Panc1 (cell line): ENCODE measurements around the gene CFP. TPM values are rescaled to one million over a fixed set of nuclear protein-coding genes. Genes with fewer than 3 reads are reported as not detected.

ENCODE experiments used
- ATAC-seq: fragments of 200-7000 bp; cut with Tn5 transposase; 2 replicates; pipeline ENCODE4 v1.9.1; 2020; ENCODE audit warnings: mild to moderate bottlenecking, moderate library complexity
- BruUV-seq: library from RNA; stranded (reverse); fragments of 400-500 nt; replicated peaks from 2 replicates; lab custom pipeline; 2021; lab: Mats Ljungman, UMichigan
- CTCF ChIA-PET: fragments of 300-600 bp; sonication (Branson Sonifier 250); formaldehyde crosslinking; loops from one replicate; lab custom pipeline; 2022; ENCODE audit warnings: antibody characterized with exemption; lab: Charles Lee
- POLR2A ChIA-PET: fragments of 300-600 bp; sonication (Branson Sonifier 250); formaldehyde crosslinking; loops from one replicate; lab custom pipeline; 2022; ENCODE audit warnings: antibody characterized with exemption; lab: Charles Lee
- DNase-seq: peaks from one replicate; pipeline ENCODE4 v3.0.0-alpha.2; 2010; ENCODE audit warnings: low read depth, low spot score
- H3K27ac ChIP-seq: 2 replicates; pipeline ENCODE4 v1.5.1; 2011; ENCODE audit warnings: mild to moderate bottlenecking, low read length, inconsistent platforms
- H3K27me3 ChIP-seq: fragments of 200-500 bp; sonication (Bioruptor generic); 2 replicates; pipeline ENCODE4 v1.6.0; 2014; ENCODE audit warnings: low read length, inconsistent platforms; ENCODE audit not compliant: control insufficient read depth, insufficient read depth
- H3K36me3 ChIP-seq: fragments of 200-500 bp; sonication (Bioruptor generic); 2 replicates; pipeline ENCODE4 v1.5.1; 2014; ENCODE audit warnings: inconsistent platforms, mild to moderate bottlenecking, low read length, moderate library complexity; ENCODE audit not compliant: control insufficient read depth, insufficient read depth
- H3K4me1 ChIP-seq: 2 replicates; pipeline ENCODE4 v1.5.1; 2011; ENCODE audit warnings: inconsistent platforms, mild to moderate bottlenecking, low read length, moderate library complexity; ENCODE audit not compliant: control insufficient read depth, insufficient read depth
- H3K4me3 ChIP-seq, 2 experiments: 2 replicates each; pipeline ENCODE4 v1.5.1; 2011 to 2012; ENCODE audit warnings: low read depth in 2 of 2, low read length in 2 of 2, mild to moderate bottlenecking in 2 of 2, inconsistent platforms in 1 of 2, moderate library complexity in 1 of 2
- H3K9me3 ChIP-seq: fragments of 200-500 bp; sonication (Bioruptor generic); 2 replicates; pipeline ENCODE4 v1.5.1; 2014; ENCODE audit warnings: low read depth, mild to moderate bottlenecking, inconsistent platforms, low read length, moderate library complexity; ENCODE audit not compliant: control insufficient read depth, insufficient read depth
- POLR2AphosphoS5 ChIP-seq: IDR thresholded peaks from 2 replicates; pipeline ENCODE4 v1.6.1; 2012; ENCODE audit warnings: mild to moderate bottlenecking, low read depth, low read length, moderate library complexity
- SIN3A ChIP-seq: IDR thresholded peaks from 2 replicates; pipeline ENCODE4 v1.6.1; 2012; ENCODE audit warnings: low read depth, mild to moderate bottlenecking, low read length, moderate library complexity, borderline replicate concordance; ENCODE audit not compliant: insufficient read depth
- TCF7L2 ChIP-seq: IDR thresholded peaks from 2 replicates; pipeline ENCODE4 v1.6.1; 2011; ENCODE audit warnings: mild to moderate bottlenecking, low read depth, low read length, inconsistent platforms
- in situ Hi-C: cut with HindIII; loops from 2 replicates; pipeline ENCODE4 v1.10.0; 2016; ENCODE audit warnings: low sequenced_read_pairs, low pct_unique_long_range_greater_than_20kb
- intact Hi-C: fragments of 100-400 bp; cut with micrococcal nuclease; formaldehyde crosslinking; loops from one replicate; pipeline ENCODE4 v1.10.0; 2022; ENCODE audit not compliant: unreplicated experiment
- total RNA-seq: library from RNA; stranded (reverse); gene quantifications from one replicate; pipeline ENCODE4 v1.2.1, GENCODE V29; 2021; ENCODE audit not compliant: unreplicated experiment
- TF ChIP-seq, protein P1 (sequence below): fragments of 450-650 bp; IDR thresholded peaks from 2 replicates; pipeline ENCODE4 v1.5.1; 2017; ENCODE audit warnings: mild to moderate bottlenecking
- TF ChIP-seq, protein P2 (sequence below), 2 experiments: IDR thresholded peaks; 2 replicates each; pipeline ENCODE4 v1.6.1; 2011 to 2012; ENCODE audit warnings: low read depth in 2 of 2, control low read depth in 1 of 2, low read length in 1 of 2, mild to moderate bottlenecking in 1 of 2, moderate library complexity in 1 of 2; ENCODE audit not compliant: insufficient read depth in 1 of 2

The CFP gene
- total RNA-seq, 1 experiment from 2014 or later = 0.59 TPM

DNA sequence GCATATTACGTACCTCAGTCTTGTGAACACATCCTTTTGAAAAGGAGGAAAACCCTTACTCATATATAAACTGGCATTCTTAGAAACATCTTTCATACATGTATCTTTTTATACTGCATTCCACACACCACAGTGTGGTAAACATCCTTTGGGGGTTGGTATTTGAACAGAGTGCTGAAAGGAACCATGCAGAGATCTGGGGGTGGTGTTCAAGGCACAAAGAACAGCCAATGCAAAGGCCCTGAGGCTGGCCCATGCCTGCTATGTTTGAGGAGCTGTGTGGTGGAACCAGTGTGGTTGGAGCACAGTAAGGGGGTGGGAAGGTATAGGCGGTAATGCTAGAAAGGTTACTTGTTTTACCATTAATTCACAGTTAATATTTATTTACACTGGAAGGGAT is 18.6 kb upstream of the CFP start:
- no peaks in the 10 kb centered on the region for H3K9me3 ChIP-seq
- no TSS peak for BruUV-seq
- H3K4me3 ChIP-seq = peak overlapping the region in 1 of 2 experiments; percentile 8; a peak in 1 of 4 replicates
- H3K27me3 ChIP-seq = no peaks in the 10 kb centered on the region
- DNase-seq = no peak
- TF ChIP-seq POLR2AphosphoS5 (no peak), SIN3A (no peak), TCF7L2 (no peak)
- TF ChIP-seq, protein P1, sequence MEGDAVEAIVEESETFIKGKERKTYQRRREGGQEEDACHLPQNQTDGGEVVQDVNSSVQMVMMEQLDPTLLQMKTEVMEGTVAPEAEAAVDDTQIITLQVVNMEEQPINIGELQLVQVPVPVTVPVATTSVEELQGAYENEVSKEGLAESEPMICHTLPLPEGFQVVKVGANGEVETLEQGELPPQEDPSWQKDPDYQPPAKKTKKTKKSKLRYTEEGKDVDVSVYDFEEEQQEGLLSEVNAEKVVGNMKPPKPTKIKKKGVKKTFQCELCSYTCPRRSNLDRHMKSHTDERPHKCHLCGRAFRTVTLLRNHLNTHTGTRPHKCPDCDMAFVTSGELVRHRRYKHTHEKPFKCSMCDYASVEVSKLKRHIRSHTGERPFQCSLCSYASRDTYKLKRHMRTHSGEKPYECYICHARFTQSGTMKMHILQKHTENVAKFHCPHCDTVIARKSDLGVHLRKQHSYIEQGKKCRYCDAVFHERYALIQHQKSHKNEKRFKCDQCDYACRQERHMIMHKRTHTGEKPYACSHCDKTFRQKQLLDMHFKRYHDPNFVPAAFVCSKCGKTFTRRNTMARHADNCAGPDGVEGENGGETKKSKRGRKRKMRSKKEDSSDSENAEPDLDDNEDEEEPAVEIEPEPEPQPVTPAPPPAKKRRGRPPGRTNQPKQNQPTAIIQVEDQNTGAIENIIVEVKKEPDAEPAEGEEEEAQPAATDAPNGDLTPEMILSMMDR = no peak
- TF ChIP-seq, protein P2, sequence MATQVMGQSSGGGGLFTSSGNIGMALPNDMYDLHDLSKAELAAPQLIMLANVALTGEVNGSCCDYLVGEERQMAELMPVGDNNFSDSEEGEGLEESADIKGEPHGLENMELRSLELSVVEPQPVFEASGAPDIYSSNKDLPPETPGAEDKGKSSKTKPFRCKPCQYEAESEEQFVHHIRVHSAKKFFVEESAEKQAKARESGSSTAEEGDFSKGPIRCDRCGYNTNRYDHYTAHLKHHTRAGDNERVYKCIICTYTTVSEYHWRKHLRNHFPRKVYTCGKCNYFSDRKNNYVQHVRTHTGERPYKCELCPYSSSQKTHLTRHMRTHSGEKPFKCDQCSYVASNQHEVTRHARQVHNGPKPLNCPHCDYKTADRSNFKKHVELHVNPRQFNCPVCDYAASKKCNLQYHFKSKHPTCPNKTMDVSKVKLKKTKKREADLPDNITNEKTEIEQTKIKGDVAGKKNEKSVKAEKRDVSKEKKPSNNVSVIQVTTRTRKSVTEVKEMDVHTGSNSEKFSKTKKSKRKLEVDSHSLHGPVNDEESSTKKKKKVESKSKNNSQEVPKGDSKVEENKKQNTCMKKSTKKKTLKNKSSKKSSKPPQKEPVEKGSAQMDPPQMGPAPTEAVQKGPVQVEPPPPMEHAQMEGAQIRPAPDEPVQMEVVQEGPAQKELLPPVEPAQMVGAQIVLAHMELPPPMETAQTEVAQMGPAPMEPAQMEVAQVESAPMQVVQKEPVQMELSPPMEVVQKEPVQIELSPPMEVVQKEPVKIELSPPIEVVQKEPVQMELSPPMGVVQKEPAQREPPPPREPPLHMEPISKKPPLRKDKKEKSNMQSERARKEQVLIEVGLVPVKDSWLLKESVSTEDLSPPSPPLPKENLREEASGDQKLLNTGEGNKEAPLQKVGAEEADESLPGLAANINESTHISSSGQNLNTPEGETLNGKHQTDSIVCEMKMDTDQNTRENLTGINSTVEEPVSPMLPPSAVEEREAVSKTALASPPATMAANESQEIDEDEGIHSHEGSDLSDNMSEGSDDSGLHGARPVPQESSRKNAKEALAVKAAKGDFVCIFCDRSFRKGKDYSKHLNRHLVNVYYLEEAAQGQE (IDR thresholded peaks at IDR 0.05; ENCODE audit: insufficient read depth in 1 of 2, low read depth in 2 of 2, low read length in 1 of 2) = no peak
- POLR2A ChIA-PET = no interaction called here
- in situ Hi-C loops (no loop called here), intact Hi-C loops (no loop called here)
- H3K27ac ChIP-seq = no peak overlapping the region
- H3K4me1 ChIP-seq = 0 out of 2 replicates have a peak, but pooled peaks cover 5% of the 10 kb centered on the region
- CTCF ChIA-PET = interaction anchor here (0.6 kb wide), 1 partner anchor 92 kb away, joined by 5 read pairs; no protein-coding TSS in a partner anchor
- ATAC-seq = no peak
- no peaks in the 10 kb centered on the region; the same call in 1 of the 2 replicates for H3K36me3 ChIP-seq

DNA sequence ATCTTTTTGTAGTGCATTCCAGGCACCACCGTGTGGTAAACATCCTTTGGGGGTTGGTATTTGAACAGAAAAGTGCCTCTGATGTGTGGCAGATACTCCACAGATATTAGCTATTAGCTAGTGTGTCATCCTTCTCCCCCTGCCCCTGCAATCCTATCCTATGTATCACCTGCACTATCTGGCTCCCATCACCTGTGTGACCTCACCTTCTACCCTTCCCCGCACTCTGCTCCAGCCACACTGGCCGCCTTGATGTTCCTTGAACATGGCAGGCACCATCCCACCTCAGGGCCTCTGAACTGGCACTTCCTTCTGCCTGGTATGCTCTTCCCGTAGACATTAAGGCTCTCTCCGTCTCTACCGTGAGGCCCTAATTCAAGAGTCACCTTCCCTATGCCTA is 16.9 kb upstream of the CFP start:
- ChIA-PET POLR2A (no interaction called here), CTCF (interaction anchor here (0.6 kb wide), 1 partner anchor 334 kb away, joined by 5 read pairs; no protein-coding TSS in a partner anchor)
- no peaks in the 10 kb centered on the region for H3K9me3 ChIP-seq
- ATAC-seq (no peak), DNase-seq (no peak)
- H3K27me3 ChIP-seq = no peaks in the 10 kb centered on the region
- BruUV-seq = no TSS peak
- intact Hi-C loops (no loop called here), in situ Hi-C loops (no loop called here)
- no peaks in the 10 kb centered on the region; the same call in 1 of the 2 replicates for H3K36me3 ChIP-seq
- TF ChIP-seq TCF7L2 = no peak
- TF ChIP-seq SIN3A = no peak
- TF ChIP-seq, protein P1 = no peak
- no peak overlapping the region for H3K27ac ChIP-seq
- no peak overlapping the region for H3K4me3 ChIP-seq
- H3K4me1 ChIP-seq = 0 out of 2 replicates have a peak, but pooled peaks cover 5% of the 10 kb centered on the region
